ENCODE measurements around the gene RGPD3.

DNA sequence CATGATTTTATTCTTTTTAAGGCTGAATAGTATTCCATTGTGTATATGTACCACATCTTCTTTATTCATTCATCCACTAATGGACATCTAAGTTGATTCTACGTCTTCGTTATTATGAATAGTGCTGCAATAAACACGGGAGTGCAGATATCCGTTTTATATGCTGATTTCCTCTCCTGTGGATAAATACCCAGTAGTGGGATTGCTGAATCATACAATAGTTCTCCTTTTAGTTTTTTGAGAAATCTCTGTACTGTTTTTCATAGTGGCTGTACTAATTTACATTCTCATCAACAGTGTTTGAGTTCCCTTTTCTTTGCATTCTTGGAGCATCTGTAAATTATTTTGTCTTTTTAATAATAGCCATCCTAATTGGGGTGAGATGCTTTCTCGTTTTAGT lies 114.5 kb downstream of the RGPD3 start:
- TF ChIP-seq, protein P1, sequence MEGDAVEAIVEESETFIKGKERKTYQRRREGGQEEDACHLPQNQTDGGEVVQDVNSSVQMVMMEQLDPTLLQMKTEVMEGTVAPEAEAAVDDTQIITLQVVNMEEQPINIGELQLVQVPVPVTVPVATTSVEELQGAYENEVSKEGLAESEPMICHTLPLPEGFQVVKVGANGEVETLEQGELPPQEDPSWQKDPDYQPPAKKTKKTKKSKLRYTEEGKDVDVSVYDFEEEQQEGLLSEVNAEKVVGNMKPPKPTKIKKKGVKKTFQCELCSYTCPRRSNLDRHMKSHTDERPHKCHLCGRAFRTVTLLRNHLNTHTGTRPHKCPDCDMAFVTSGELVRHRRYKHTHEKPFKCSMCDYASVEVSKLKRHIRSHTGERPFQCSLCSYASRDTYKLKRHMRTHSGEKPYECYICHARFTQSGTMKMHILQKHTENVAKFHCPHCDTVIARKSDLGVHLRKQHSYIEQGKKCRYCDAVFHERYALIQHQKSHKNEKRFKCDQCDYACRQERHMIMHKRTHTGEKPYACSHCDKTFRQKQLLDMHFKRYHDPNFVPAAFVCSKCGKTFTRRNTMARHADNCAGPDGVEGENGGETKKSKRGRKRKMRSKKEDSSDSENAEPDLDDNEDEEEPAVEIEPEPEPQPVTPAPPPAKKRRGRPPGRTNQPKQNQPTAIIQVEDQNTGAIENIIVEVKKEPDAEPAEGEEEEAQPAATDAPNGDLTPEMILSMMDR (conservative IDR thresholded peaks at IDR 0.05 in 1 of 2, IDR thresholded peaks at IDR 0.05 in 1 of 2; ENCODE audit: extremely low read depth in 1 of 2, insufficient read depth in 1 of 2, low read depth in 1 of 2, low read length in 2 of 2), result no peak
- TF ChIP-seq EZH2 (IDR thresholded peaks at IDR 0.05; ENCODE audit: borderline replicate concordance, low read length), result no peak
